Measurements from ENCODE around the gene RPL12. TPM values are rescaled to one million over a fixed set of nuclear protein-coding genes. Genes with fewer than 3 reads are reported as not detected.

Gene RPL12
- total and polyA plus RNA-seq, 9 of the 15 experiments (the other 6 are each of a cell fraction or from before 2014, with no cell fraction given) = 1,614 to 4,558 (median 2,531) TPM

DNA sequence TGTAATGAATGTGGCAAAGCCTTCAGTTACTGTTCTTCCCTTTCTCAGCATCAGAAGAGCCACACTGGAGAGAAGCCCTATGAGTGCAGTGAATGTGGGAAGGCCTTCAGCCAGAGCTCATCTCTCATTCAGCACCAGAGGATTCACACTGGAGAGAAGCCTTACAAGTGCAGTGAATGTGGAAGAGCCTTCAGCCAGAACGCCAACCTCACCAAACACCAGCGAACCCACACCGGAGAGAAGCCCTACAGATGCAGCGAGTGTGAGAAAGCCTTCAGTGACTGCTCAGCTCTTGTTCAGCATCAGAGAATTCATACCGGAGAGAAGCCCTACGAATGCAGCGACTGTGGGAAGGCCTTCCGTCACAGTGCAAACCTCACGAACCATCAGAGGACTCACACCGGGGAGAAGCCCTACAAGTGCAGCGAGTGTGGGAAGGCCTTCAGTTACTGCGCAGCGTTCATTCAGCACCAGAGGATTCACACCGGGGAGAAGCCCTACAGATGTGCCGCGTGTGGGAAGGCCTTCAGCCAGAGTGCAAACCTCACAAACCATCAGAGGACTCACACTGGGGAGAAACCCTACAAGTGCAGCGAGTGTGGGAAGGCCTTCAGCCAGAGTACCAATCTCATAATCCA, 6.8 kb downstream of the RPL12 start:
- in situ Hi-C loops (cut with MboI) (no loop called here), intact Hi-C loops (cut with micrococcal nuclease) (no loop called here)
- H3K36me3 ChIP-seq (ENCODE audit: control insufficient read depth, insufficient read depth, low read length) = peaks cover 86% of the 10 kb centered on the region
- H3K4me3 ChIP-seq = no peak overlapping the region
- H3K27me3 ChIP-seq (ENCODE audit: control insufficient read depth in 2 of 2, insufficient read depth in 2 of 2, low read length in 2 of 2) = no peaks in the 10 kb centered on the region
- 87% methylated on average over 13 of the region's 17 CpGs for WGBS (ENCODE audit: insufficient coverage, low coverage, missing lambda C conversion rate)
- H3K27ac ChIP-seq (ENCODE audit: extremely low read depth, low read depth, low read length) = peak overlapping the region; percentile 4; the same call in 1 of the 3 replicates
- peak in 1 of 4 experiments; percentile 17 for DNase-seq (ENCODE audit: extremely low read depth in 1 of 4, low spot score in 3 of 4)
- no peak overlapping the region for H2AFZ ChIP-seq (ENCODE audit: low read depth, low read length)
- ChIA-PET POLR2A (interaction anchor here (0.5 to 5.5 kb wide), 12 partner anchors 8 to 916 kb away, joined by 3 to 30 read pairs (median 3); partner anchors contain the start of gene ZNF79), CTCF (ENCODE audit: low intra/inter-chr PET ratio) (no interaction called here)
- H3K79me2 ChIP-seq (ENCODE audit: control insufficient read depth, insufficient read depth, low read length) = peaks cover 27% of the 10 kb centered on the region
- peaks cover 6 to 7% of the 10 kb centered on the region in 2 experiments; a peak in 3 of 5 replicates for H3K4me1 ChIP-seq (replicated peaks in 1 of 2; ENCODE audit: control insufficient read depth in 2 of 2, insufficient read depth in 2 of 2, low read length in 2 of 2)
- no peak; the same call in 2 of the 3 replicates for ATAC-seq
- no peak overlapping the region for H3K9ac ChIP-seq (ENCODE audit: insufficient read depth in 1 of 2, low read depth in 2 of 2, low read length in 2 of 2)
- TF ChIP-seq FIP1L1 (IDR thresholded peaks at IDR 0.05; ENCODE audit: low read depth, low read length, poor library complexity, severe bottlenecking) (peak; percentile 29), POLR2G (IDR thresholded peaks at IDR 0.05; ENCODE audit: low read depth, low read length) (peak; percentile 48; the same call in 1 of the 2 replicates), CHD2 (IDR thresholded peaks at IDR 0.05; ENCODE audit: low read depth, low read length) (peak; percentile 21; the same call in 1 of the 2 replicates), SP1 (CRISPR knock-in tag; IDR thresholded peaks at IDR 0.05) (0 out of 2 replicates have a peak, but pooled peaks have one; percentile 29), CHCHD3 (CRISPR knock-in tag; IDR thresholded peaks at IDR 0.05) (no peak), TRIM28 (IDR thresholded peaks at IDR 0.05) (0 out of 2 replicates have a peak, but pooled peaks have one; percentile 64), HNRNPUL1 (IDR thresholded peaks at IDR 0.05; ENCODE audit: low read length) (0 out of 2 replicates have a peak, but pooled peaks have one; percentile 19), ZNF274 (IDR thresholded peaks at IDR 0.05; ENCODE audit: borderline replicate concordance, low read depth, low read length) (peak; percentile 93), SNRNP70 (optimal IDR thresholded peaks at IDR 0.05; ENCODE audit: low read depth, low read length) (peak; percentile 24), RBFOX2 (IDR thresholded peaks at IDR 0.05; ENCODE audit: low read depth, low read length) (peak; percentile 41; the same call in 1 of the 2 replicates), NR2C2 (CRISPR knock-in tag; IDR thresholded peaks at IDR 0.05) (no peak), NR2C2 (tag; IDR thresholded peaks at IDR 0.05) (no peak)
- TF ChIP-seq, protein P1, sequence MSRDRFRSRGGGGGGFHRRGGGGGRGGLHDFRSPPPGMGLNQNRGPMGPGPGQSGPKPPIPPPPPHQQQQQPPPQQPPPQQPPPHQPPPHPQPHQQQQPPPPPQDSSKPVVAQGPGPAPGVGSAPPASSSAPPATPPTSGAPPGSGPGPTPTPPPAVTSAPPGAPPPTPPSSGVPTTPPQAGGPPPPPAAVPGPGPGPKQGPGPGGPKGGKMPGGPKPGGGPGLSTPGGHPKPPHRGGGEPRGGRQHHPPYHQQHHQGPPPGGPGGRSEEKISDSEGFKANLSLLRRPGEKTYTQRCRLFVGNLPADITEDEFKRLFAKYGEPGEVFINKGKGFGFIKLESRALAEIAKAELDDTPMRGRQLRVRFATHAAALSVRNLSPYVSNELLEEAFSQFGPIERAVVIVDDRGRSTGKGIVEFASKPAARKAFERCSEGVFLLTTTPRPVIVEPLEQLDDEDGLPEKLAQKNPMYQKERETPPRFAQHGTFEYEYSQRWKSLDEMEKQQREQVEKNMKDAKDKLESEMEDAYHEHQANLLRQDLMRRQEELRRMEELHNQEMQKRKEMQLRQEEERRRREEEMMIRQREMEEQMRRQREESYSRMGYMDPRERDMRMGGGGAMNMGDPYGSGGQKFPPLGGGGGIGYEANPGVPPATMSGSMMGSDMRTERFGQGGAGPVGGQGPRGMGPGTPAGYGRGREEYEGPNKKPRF (IDR thresholded peaks at IDR 0.05; ENCODE audit: low read depth, low read length) = no peak
- TF ChIP-seq, protein P2, sequence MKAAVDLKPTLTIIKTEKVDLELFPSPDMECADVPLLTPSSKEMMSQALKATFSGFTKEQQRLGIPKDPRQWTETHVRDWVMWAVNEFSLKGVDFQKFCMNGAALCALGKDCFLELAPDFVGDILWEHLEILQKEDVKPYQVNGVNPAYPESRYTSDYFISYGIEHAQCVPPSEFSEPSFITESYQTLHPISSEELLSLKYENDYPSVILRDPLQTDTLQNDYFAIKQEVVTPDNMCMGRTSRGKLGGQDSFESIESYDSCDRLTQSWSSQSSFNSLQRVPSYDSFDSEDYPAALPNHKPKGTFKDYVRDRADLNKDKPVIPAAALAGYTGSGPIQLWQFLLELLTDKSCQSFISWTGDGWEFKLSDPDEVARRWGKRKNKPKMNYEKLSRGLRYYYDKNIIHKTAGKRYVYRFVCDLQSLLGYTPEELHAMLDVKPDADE (conservative IDR thresholded peaks at IDR 0.05; ENCODE audit: control insufficient read depth, low read depth, low read length) = 0 out of 2 replicates have a peak, but pooled peaks have one; percentile 20
- TF ChIP-seq, protein P3, sequence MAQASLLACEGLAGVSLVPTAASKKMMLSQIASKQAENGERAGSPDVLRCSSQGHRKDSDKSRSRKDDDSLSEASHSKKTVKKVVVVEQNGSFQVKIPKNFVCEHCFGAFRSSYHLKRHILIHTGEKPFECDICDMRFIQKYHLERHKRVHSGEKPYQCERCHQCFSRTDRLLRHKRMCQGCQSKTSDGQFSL (CRISPR knock-in tag; IDR thresholded peaks at IDR 0.05) = no peak
- TF ChIP-seq, protein P3 (tag; IDR thresholded peaks at IDR 0.05) = no peak
- peaks cover 12% of the 10 kb centered on the region for H3K9me3 ChIP-seq (replicated peaks; ENCODE audit: control insufficient read depth, insufficient read depth, low read depth, low read length)
- no peak overlapping the region for H3K4me2 ChIP-seq (ENCODE audit: insufficient read depth, low read length)
- H4K20me1 ChIP-seq (replicated peaks; ENCODE audit: control insufficient read depth, insufficient read depth, low read length) = peaks cover 24% of the 10 kb centered on the region
- H3K9me1 ChIP-seq (ENCODE audit: control insufficient read depth, insufficient read depth, low read length) = no peaks in the 10 kb centered on the region
- BruUV-seq (replicated peaks) = no TSS peak
- no peak for FAIRE-seq

All from K562 (cell line).